ENCODE measurements around the gene DENR.
"Not testable (repeated sequence)": the region's sequence is repeated elsewhere in the genome, so short reads cannot be mapped to it uniquely, and the experiment has no call there.

Gene DENR

DNA sequence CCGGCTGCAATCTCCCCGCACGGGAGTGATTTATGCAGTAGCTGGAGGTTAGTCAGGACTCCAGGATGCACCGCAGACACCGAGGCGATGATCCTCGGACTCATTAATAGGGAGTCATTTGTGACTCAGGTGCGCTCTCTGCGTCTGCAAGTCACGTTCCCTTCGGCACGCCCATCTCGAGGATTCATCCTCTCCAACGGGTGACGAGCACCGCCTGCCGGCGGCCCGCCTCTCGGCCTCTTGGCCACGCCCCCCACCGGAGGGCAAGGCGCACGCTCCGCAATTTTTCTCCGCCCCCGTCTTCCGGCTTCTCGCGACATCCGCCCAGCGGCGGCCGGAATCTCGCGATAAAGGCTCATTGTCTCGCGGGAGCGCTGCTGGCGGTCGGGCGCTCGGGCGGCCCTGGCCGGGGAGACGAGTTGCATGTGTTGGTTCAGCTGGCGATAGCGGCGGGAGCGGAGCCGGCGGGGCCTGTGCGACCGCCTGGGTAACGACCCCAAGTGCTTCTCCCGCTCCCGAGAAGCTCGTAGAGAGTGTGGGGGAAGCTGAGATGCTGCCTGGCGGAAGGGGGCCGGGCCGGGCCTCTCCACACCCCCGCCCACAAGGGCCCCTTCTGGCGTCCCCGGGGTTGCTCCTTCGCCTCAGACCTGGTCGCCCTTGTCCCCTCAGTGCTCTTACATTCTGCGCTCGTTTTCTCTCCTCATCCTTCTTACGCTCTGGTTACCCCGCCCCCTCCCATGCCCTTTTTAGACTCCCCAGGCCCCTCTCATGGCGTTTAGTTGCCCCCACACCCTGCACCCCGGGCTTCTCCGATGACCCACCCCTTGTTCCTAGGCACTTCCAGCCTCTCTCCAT, at the start of gene DENR:
DENR (plus strand) TSS at position 361 of the 855 bp plus-strand sequence. CDS start 878 bp downstream, outside the sequence.
- H3K9ac ChIP-seq, result peak within 1 kb of the TSS; percentile 87
- H4K20me1 ChIP-seq (ENCODE audit: insufficient read depth), result no peaks in the 10 kb centered on the region
- H3K27ac ChIP-seq, result no peak within 1 kb of the TSS
- no peaks in the 10 kb centered on the region for H3K27me3 ChIP-seq (ENCODE audit: insufficient read depth, low read depth)
- H3K4me1 ChIP-seq (ENCODE audit: low read depth, poor library complexity, severe bottlenecking), result peaks cover 17% of the 10 kb centered on the region
- H3K36me3 ChIP-seq (ENCODE audit: insufficient read depth), result peaks cover 7% of the 10 kb centered on the region; the same call in 1 of the 2 replicates
- peak within 1 kb of the TSS; percentile 59; the same call in 1 of the 2 replicates for H2AFZ ChIP-seq (ENCODE audit: low read depth)
- peaks cover 17% of the 10 kb centered on the region for H3K79me2 ChIP-seq (ENCODE audit: insufficient read depth, low read depth)
- H3K4me3 ChIP-seq (IDR thresholded peaks at IDR 0.05; ENCODE audit: insufficient read depth, low read depth, low read length), result no peak within 1 kb of the TSS
- TF ChIP-seq, protein P1, sequence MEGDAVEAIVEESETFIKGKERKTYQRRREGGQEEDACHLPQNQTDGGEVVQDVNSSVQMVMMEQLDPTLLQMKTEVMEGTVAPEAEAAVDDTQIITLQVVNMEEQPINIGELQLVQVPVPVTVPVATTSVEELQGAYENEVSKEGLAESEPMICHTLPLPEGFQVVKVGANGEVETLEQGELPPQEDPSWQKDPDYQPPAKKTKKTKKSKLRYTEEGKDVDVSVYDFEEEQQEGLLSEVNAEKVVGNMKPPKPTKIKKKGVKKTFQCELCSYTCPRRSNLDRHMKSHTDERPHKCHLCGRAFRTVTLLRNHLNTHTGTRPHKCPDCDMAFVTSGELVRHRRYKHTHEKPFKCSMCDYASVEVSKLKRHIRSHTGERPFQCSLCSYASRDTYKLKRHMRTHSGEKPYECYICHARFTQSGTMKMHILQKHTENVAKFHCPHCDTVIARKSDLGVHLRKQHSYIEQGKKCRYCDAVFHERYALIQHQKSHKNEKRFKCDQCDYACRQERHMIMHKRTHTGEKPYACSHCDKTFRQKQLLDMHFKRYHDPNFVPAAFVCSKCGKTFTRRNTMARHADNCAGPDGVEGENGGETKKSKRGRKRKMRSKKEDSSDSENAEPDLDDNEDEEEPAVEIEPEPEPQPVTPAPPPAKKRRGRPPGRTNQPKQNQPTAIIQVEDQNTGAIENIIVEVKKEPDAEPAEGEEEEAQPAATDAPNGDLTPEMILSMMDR (conservative IDR thresholded peaks at IDR 0.05; ENCODE audit: low read depth, low read length), result peak; percentile 44
- peak within 1 kb of the TSS; percentile 88 for H3K4me2 ChIP-seq

- H3K27me3 ChIP-seq (ENCODE audit: insufficient read depth, low read depth); H3K27ac ChIP-seq; H4K20me1 ChIP-seq (ENCODE audit: insufficient read depth); H3K4me3 ChIP-seq (IDR thresholded peaks at IDR 0.05; ENCODE audit: insufficient read depth, low read depth, low read length); H3K4me2 ChIP-seq; H3K79me2 ChIP-seq (ENCODE audit: insufficient read depth, low read depth); H3K36me3 ChIP-seq (ENCODE audit: insufficient read depth); H2AFZ ChIP-seq (ENCODE audit: low read depth); H3K9ac ChIP-seq; H3K4me1 ChIP-seq (ENCODE audit: low read depth, poor library complexity, severe bottlenecking): not testable (repeated sequence)
Measured at GRCh38 chr12:122702890-122703611, 49.6 kb upstream of the DENR start, which contains the start of gene HCAR2. TSS of gene HCAR2 (minus strand) at chr12:122703357. CDS start at chr12:122703283, 74 bp downstream.

GRCh38 chr12:122703841-122704240, 48.8 kb upstream of the DENR start:
- not testable (repeated sequence) for H3K27ac ChIP-seq; H3K9ac ChIP-seq; H3K4me3 ChIP-seq (IDR thresholded peaks at IDR 0.05; ENCODE audit: insufficient read depth, low read depth, low read length); H2AFZ ChIP-seq (ENCODE audit: low read depth); H3K4me2 ChIP-seq; H4K20me1 ChIP-seq (ENCODE audit: insufficient read depth); H3K36me3 ChIP-seq (ENCODE audit: insufficient read depth); H3K27me3 ChIP-seq (ENCODE audit: insufficient read depth, low read depth); H3K79me2 ChIP-seq (ENCODE audit: insufficient read depth, low read depth); H3K4me1 ChIP-seq (ENCODE audit: low read depth, poor library complexity, severe bottlenecking)

DNA sequence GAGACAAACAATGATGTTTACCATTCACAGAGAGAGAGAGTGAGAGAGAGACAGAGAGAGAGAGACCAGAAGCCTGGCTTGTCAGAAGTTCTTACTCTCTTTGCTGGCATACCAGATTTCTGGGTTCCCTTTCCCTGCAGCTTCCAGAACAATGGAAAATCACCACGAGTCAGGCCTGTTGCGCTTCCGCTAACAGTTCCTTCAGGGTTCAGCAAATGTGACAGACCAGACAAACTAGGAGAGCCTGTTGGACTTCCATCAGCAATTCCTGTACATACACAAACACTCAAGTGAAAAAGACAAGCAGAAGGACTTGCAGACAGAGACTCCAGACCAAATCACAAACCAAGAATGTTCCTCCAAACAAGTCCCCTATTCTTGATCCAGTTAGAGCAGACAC, 43.3 kb upstream of the DENR start:
- H3K27ac ChIP-seq; H2AFZ ChIP-seq (ENCODE audit: low read depth); H3K9ac ChIP-seq; H3K27me3 ChIP-seq (ENCODE audit: insufficient read depth, low read depth); H3K4me1 ChIP-seq (ENCODE audit: low read depth, poor library complexity, severe bottlenecking); H3K4me2 ChIP-seq; H3K36me3 ChIP-seq (ENCODE audit: insufficient read depth); H3K79me2 ChIP-seq (ENCODE audit: insufficient read depth, low read depth); H3K4me3 ChIP-seq (IDR thresholded peaks at IDR 0.05; ENCODE audit: insufficient read depth, low read depth, low read length); H4K20me1 ChIP-seq (ENCODE audit: insufficient read depth): not testable (repeated sequence)

DNA sequence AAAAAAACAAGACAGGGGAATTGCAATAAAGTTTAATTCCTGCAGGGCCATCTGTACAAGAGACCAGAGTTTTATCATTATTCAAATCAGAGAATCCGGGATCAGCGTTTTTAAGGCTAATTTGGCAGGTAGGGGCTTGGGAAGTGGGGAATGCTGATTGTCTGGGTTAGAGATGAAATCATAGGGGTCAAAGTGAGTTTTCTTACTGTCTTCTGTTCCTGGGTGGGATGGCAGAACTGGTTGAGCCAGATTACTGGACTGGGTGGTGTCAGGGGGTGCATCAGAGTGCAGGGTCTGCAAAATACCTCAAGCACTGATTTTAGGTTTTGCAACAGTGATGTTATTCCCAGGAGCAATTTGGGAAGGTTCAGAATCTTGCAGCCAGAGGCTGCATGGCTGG, 42.3 kb upstream of the DENR start:
- not testable (repeated sequence) for H3K4me1 ChIP-seq (ENCODE audit: low read depth, poor library complexity, severe bottlenecking); H2AFZ ChIP-seq (ENCODE audit: low read depth); H3K27me3 ChIP-seq (ENCODE audit: insufficient read depth, low read depth); H4K20me1 ChIP-seq (ENCODE audit: insufficient read depth); H3K4me2 ChIP-seq; H3K27ac ChIP-seq; H3K4me3 ChIP-seq (IDR thresholded peaks at IDR 0.05; ENCODE audit: insufficient read depth, low read depth, low read length); H3K9ac ChIP-seq; H3K79me2 ChIP-seq (ENCODE audit: insufficient read depth, low read depth); H3K36me3 ChIP-seq (ENCODE audit: insufficient read depth)

- not testable (repeated sequence) for H3K27ac ChIP-seq; H3K4me1 ChIP-seq (ENCODE audit: low read depth, poor library complexity, severe bottlenecking); H3K27me3 ChIP-seq (ENCODE audit: insufficient read depth, low read depth); H3K36me3 ChIP-seq (ENCODE audit: insufficient read depth); H3K9ac ChIP-seq; H3K4me3 ChIP-seq (IDR thresholded peaks at IDR 0.05; ENCODE audit: insufficient read depth, low read depth, low read length); H3K79me2 ChIP-seq (ENCODE audit: insufficient read depth, low read depth); H3K4me2 ChIP-seq; H2AFZ ChIP-seq (ENCODE audit: low read depth); H4K20me1 ChIP-seq (ENCODE audit: insufficient read depth)
Measured at GRCh38 chr12:122711266-122711665, 41.4 kb upstream of the DENR start.

DNA sequence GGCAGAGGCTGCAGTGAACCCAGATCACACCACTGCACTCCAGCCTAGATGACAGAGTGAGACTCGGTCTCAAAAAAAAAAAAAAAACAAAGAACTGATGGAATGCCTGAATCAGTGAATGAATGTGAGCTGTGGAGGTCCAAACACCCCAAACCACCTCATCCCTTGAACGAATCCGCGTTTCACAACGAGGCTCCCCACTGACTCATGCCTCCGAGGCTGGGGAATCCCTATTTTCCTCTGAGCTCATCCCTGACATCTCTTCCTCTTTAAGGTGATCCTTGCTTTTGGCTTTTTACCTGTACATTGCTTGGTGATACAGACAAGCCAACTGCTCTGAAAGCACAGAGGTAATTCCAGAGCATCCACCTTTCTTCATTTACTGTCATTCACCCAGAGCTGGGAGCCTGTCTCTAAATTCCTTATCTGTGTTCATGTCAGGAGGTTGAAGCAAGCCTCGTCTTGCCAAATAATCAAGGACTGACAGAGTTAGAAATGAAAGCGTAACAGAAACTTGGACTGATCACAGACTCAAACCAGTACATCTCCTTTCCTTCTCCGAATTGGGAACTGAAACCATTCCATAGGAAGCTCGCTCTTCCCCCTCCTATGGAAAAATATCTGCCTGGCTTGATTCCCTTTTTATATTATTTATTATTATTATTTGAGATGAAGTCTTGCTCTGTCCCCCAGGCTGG, 39.0 kb upstream of the DENR start:
- not testable (repeated sequence) for H3K79me2 ChIP-seq (ENCODE audit: insufficient read depth, low read depth); H3K4me3 ChIP-seq (IDR thresholded peaks at IDR 0.05; ENCODE audit: insufficient read depth, low read depth, low read length); H3K27ac ChIP-seq; H3K4me2 ChIP-seq; H3K9ac ChIP-seq; H3K4me1 ChIP-seq (ENCODE audit: low read depth, poor library complexity, severe bottlenecking); H4K20me1 ChIP-seq (ENCODE audit: insufficient read depth); H2AFZ ChIP-seq (ENCODE audit: low read depth); H3K36me3 ChIP-seq (ENCODE audit: insufficient read depth); H3K27me3 ChIP-seq (ENCODE audit: insufficient read depth, low read depth)

DNA sequence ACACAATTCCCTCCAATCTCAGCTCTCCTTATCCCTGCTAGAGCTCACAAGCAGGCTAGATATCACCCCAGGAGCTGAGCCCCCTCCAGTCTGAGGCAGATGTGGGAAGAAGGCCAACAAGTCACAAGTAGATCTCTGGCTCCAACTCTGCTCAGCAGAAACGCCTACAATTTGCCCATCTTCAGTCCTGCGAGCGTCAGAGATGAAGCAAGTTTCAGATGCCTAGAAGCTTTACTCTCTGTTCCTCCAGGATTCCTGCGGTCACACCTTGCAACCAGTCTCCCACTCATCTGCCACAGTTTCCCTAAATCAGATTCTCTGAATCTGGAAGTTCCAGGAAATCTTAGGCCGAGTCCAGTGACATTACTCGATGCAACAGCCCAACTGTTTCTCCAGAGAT, 37.4 kb upstream of the DENR start:
- H3K4me2 ChIP-seq; H3K4me3 ChIP-seq (IDR thresholded peaks at IDR 0.05; ENCODE audit: insufficient read depth, low read depth, low read length); H3K79me2 ChIP-seq (ENCODE audit: insufficient read depth, low read depth); H3K36me3 ChIP-seq (ENCODE audit: insufficient read depth); H3K9ac ChIP-seq; H3K4me1 ChIP-seq (ENCODE audit: low read depth, poor library complexity, severe bottlenecking); H3K27me3 ChIP-seq (ENCODE audit: insufficient read depth, low read depth); H3K27ac ChIP-seq; H2AFZ ChIP-seq (ENCODE audit: low read depth); H4K20me1 ChIP-seq (ENCODE audit: insufficient read depth): not testable (repeated sequence)

DNA sequence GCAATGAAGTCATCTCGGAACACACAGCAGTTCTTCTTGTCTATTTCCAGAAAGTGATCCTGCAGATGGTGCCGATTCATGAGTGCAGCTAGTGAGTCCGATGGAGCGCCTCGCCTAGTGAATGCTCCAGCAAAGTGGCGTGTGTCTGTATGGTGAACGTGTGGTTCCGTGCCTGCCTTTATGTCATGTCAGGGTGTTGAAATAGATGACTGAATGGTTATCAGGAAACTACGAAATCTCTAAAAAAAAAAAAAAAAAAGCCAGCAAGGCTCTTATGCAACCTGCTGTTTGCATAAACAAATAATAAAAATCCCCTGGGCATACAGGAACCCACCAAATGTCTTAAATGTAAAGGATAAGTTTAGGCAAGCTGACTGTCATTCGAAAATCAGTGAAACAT, 36.0 kb upstream of the DENR start, which contains the start of gene HCAR3:
HCAR3 (minus strand) TSS at position 154 of the 400 bp plus-strand sequence; CDS start at position 80, 74 bp downstream.
- not testable (repeated sequence) for H3K4me3 ChIP-seq (IDR thresholded peaks at IDR 0.05; ENCODE audit: insufficient read depth, low read depth, low read length); H3K9ac ChIP-seq; H2AFZ ChIP-seq (ENCODE audit: low read depth); H4K20me1 ChIP-seq (ENCODE audit: insufficient read depth); H3K4me2 ChIP-seq; H3K27me3 ChIP-seq (ENCODE audit: insufficient read depth, low read depth); H3K79me2 ChIP-seq (ENCODE audit: insufficient read depth, low read depth); H3K27ac ChIP-seq; H3K36me3 ChIP-seq (ENCODE audit: insufficient read depth)
- H3K4me1 ChIP-seq (ENCODE audit: low read depth, poor library complexity, severe bottlenecking), result peaks cover 14% of the 10 kb centered on the region
